GM18505 (cell line): ENCODE data around the gene FBXL4.

Experiments used
- ATAC-seq: cut with Tn5 transposase; IDR thresholded peaks from one replicate; pipeline ENCODE4 v1.9.1; 2021; ENCODE audit not compliant: unreplicated experiment
- POLR2A ChIP-seq: IDR thresholded peaks from 4 replicates; pipeline ENCODE4 v1.6.1; 2011; ENCODE audit warnings: borderline replicate concordance; ENCODE audit not compliant: insufficient read depth, insufficient read length; ENCODE audit errors: extremely low read depth

The FBXL4 gene

DNA sequence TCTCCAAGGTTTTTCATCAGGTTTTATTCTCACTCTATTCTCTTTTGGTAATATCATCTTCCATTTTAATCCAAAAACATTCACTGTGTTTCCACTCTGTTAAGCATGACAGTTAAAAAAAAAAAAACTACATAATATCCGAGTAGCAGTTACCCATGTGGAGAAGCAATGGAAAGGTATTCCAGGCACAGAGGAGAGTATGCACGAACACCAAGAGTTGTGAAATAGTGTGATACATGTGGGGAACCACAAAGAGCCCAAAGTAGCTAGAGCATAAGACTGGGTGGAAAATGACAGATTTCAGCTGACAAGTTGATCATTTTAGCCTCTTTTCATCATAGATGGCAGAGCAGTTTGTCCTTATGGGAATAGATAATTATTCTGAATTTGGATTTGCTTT lies 19.9 kb upstream of the FBXL4 start:
- no peak for ATAC-seq
- TF ChIP-seq POLR2A: no peak

DNA sequence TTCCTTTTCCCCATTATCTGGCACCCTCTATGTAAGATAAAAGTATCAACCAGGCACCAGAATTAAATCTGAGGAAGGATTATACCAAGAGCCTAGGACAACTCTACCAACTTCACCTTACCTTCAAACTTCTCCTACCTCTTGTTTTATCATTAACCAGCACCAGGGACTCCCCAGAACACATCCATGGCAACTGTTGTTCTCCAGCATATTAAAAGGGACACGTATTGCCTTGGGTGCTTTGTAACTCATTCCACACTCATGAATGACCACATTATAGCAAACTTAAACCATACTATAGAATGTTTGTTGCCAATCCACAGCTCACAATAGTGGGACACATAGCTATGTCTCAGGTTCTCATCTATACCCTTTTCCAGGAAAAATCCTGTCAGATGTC lies 11.9 kb upstream of the FBXL4 start:
- no peak for TF ChIP-seq POLR2A
- no peak for ATAC-seq

DNA sequence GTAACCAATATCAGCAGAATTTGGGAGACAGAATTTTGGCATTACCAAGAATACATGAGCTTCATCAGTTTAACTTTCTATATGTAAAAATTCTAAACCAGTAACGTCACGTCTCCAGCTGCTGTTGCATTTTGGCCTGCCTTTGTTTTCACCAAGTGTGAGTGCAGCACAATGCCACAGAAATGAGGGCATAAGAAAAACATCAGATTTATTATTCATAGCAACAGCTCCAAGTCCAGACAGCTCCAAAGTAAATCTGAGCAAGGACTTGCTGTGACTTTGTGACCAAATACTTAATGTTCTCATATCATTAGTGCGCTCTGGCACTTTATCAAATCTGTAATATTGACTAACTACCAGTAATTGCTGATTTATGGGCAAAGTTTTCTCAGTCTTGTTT lies 11.0 kb upstream of the FBXL4 start:
- no peak for TF ChIP-seq POLR2A
- no peak for ATAC-seq

DNA sequence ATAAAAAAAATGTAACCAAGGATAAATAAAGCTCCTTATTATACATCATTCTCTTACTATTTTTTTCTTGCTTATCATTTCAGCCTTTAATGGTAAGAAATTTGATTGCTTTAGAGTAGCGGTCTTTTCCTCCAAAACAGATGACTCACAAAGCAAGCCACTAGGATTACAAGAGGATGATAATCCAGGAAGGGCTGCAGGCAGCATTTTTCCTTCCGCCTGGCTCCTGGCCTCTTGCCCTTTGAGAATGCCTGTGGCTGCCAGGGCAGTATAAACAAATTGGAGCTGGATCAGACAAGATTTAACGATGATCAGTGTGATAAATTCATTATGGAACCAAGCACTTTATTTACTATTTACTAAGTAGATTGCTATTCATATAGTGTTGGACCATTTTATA lies 9.7 kb upstream of the FBXL4 start:
- no peak for ATAC-seq
- no peak for TF ChIP-seq POLR2A

DNA sequence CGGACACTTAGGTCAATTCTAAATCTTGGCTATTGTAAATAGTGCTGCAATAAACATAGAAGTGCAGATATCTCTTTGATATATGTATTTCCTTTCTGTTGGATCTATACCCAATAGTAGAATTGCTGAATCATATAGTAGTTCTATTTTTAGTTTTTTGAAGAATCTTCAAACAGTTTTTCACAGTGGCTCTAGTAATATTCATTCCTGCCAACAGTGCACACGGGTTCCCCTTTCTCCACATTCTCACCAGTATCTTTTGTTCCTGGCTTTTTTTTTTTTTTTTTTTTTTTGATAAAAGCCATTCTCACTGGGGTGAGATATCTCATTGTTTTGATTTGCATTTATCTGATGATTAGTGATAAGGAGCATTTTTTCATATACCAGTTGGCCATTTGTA lies 1.8 kb upstream of the FBXL4 start:
- ATAC-seq: no peak
- no peak for TF ChIP-seq POLR2A

DNA sequence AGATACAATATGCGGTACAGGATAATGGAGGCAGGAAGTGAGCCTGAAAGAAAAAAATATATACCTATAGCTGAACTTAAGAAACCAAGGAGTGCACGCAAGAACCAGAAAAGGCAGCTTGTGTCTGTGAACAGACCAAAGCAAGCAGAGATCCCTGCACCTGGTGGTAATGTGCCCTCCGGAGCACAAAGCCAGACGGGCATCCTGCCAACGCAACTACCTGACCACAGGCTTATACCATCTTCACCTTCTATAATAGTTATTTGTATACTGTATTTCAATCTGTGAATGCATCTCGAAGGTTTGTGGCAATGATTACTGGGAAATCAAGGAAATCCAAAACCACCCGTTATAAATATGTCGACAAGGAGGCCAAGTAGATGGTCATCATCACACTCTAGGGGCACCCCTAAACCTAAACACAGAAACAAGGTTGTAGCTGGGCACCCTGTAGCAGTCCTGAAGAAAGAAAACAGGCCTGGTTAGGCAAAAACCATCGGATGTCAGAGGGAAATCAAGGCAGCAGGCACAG lies 801 bp downstream of the FBXL4 start:
- peak; percentile 24 for ATAC-seq
- TF ChIP-seq POLR2A: no peak

DNA sequence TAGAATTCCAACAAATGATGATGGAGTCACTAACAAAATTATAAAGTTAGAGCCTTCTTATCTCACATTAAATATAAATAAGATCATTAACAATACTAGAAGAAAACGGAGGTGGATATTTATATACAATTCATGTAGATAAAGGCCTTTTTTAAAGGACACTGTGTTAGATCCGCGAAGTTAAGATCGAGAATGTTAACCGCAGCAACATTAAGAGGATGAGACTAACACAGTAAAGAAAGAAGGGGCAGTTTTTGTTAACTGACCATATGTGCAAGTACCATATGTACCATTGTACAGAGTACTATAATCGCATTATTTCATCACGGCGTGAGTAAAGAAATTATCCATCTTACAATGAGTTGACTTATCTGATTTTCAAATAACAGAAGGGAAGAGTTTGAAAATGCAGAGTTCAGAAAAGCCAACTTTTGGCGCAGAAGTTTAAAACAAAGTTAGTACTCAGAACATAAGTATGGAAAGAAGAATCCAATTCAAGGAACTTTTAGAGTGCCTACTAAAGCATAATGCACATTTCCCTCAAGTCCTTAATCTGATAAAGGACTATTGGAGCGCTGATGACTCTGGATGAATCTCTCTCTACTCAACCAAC lies 1.4 kb downstream of the FBXL4 start:
- TF ChIP-seq POLR2A: no peak
- ATAC-seq: no peak

DNA sequence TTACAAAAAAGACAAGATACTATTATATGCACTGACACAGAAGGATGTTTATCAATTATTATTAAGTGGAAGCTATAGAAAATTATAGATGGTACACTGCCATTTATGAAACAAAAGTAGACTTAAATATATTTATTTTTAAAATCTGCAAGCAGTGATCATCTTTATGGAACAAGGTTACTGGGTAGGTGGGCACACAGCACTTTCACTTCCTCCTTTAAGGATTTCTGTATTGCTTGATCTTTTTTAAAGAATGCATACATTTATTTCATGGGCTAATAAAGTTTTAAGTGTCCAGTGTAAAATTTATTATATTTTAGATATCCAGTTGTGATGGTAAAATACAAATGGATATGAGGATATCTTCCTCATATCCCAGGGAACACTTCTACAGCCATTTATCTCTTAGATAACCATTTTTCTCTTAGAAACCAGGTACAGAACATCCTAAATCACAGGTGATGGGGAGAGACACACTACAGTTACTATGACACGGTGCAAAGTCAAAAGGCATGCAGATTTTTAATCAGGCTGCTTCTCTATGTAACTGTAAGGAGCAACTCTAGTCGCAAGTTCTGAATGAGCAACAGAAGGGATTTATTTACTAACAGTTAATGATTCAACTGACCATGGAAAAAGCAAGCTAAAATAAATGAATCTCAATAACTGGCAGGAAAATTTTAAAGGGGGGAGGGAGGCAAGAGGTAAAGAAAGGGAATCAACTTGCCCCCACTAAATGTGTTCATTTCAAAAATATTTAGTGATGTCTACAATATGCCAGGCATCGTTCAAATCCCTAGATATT lies 2.2 kb downstream of the FBXL4 start:
- ATAC-seq: no peak

DNA sequence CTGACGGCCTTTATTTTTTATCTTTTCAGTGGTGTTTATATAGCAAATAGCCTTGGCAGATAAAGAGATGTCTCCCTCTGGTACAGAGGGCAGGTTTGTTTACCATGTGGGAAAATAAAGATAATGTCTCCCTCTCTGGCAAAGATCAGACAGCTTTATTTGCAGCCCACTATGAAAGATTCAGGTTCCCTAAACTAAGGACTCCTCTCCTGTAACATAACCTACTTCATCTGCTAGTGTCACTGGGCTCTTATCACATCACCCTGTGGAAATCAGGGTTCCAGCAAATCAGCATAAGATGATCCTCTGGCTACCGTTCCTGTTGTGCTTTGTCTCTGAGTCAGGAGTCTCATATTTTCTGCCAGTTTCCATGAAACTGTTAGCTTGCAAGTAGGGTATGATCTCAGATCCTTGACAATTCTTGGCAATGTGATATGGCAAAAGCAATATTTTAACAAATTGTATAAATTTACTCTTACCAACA lies 3.1 kb downstream of the FBXL4 start:
- no peak for ATAC-seq

More for the DNA sequence above, 2.2 kb downstream of the FBXL4 start:
- TF ChIP-seq POLR2A: no peak

DNA sequence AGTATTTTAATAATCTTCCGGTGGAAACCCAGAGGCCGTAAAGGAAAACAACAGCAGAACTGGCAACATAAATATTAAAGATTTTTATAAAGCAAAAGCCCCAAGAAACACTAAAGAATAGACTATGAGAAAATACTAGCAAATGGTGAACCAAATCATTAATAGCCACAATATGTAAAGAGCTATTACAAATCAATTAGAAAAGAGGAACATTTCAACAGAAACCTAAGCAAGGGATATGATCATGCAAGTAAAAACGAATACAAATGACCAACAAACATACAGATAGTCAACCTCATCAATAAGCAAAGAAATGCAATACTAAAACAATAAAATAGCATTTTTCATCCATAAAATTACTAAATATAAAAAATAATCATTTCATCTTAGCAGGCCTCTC lies 3.6 kb downstream of the FBXL4 start:
- TF ChIP-seq POLR2A: no peak
- ATAC-seq: no peak

More for the DNA sequence above, 3.1 kb downstream of the FBXL4 start:
- no peak for TF ChIP-seq POLR2A

DNA sequence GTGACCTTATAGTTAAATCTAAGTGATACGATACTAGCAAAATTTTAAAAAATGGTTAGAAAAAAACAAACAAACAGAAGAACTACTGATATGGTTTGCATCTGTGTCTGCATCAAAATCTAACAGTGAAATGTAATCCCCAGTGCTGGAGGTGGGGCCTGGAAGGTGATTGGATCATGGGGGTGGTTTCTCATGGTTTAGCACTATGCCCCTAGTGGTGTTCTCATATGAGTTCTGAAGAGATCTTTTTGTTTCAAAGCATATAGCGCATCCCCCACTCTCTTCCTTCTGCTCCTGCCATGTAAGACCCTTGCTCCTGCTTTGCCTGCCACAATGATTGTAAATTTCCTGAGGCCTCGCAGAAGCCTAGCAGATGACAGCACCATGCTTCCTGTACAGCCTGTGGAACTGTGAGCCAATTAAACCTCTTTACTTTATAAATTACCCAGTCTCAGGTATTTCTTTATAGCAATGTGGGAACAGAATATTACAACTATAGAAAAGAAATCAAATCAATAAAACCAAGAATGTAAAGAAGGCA lies 5.4 kb downstream of the FBXL4 start:
- no peak for ATAC-seq
- no peak for TF ChIP-seq POLR2A

DNA sequence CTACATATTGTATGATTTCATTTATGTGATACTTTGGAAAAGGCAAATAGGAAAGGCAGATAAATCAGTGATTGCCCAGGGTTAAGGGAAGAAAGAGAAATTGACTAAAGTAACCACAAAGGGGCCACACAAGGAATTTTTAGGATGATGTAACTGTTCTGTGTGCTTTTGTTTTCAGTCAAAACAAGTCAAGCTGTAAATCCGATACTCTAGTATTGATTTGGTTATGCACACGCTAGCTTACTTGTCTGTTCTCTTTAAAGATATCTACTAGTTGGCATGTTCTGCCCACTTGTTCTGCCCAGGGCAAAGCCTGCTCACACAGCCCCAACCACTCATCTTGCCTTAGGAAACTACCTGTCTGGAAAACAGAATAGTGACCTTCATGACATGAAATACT lies 6.4 kb downstream of the FBXL4 start:
- ATAC-seq: no peak
- TF ChIP-seq POLR2A: no peak

DNA sequence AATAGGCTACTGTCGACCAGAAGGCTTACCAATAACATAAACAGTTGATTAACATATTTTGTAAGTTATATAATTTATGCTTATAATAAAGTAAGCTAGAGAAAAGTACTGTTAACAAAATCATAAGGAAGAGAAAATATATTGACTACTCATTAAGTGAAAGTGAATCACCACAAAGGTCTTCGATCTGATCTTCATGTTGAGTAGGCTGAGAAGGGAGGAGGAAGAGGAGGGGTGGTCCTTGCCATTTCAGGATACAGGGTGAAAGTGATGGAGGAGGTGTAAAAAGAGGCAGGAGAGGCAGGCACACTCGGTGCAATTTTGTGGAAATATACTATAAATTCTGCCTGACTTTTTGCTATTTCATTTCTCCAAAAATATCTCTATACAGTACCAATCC lies 10.4 kb downstream of the FBXL4 start:
- no peak for ATAC-seq
- TF ChIP-seq POLR2A: no peak

DNA sequence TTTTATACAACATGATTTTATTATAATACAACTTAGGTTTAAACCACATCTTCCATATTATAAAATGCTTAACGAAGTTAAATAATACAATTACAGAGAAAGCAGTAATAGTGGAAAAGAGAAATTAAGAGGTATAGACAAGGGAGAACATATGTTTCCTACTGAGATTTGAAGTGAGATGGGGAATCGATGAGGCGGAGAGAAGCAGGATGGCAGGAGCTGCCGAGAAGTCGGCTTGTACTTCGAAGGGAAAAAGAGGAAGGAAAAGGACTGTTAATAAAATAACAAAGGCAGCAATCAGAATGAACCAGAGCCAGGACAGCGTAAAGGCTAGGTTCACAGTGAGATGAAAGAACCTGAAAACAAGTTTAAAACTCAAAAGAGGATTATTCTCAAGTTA lies 15.4 kb downstream of the FBXL4 start:
- no peak for TF ChIP-seq POLR2A
- ATAC-seq: no peak
